Measurements from ENCODE around the gene SMPD3. TPM values are rescaled to one million over a fixed set of nuclear protein-coding genes. Genes with fewer than 3 reads are reported as not detected.

Gene SMPD3
- total and polyA plus RNA-seq, 3 donors from 2014 or later: 13.3 to 23.4 (median 20.6) TPM

- no peaks in the 10 kb centered on the region for H3K9me3 ChIP-seq
- no peak for TF ChIP-seq POLR2A (IDR thresholded peaks at IDR 0.05)
- no peak overlapping the region for H3K4me3 ChIP-seq
- H3K4me1 ChIP-seq: peaks cover 15% of the 10 kb centered on the region
- H3K27me3 ChIP-seq: no peaks in the 10 kb centered on the region
- H3K36me3 ChIP-seq (ENCODE audit: low read depth, missing control alignments): no peaks in the 10 kb centered on the region
- H3K27ac ChIP-seq: no peak overlapping the region
- intact Hi-C loops (cut with DNase I; ENCODE audit: low total_unique reads): no loop called here
- WGBS, 2 donors: 80 to 83% methylated on average over 3 to 10 of the region's 10 CpGs
- DNase-seq: no peak
These were observed 74.0 kb downstream of the SMPD3 start for GRCh38 chr16:68374246-68374805.

- Histone ChIP-seq H3K4me3 (no peak overlapping the region), H3K27ac (no peak overlapping the region), H3K36me3 (ENCODE audit: low read depth, missing control alignments) (no peaks in the 10 kb centered on the region), H3K9me3 (no peaks in the 10 kb centered on the region), H3K27me3 (no peaks in the 10 kb centered on the region), H3K4me1 (peaks cover 11% of the 10 kb centered on the region)
- no peak for DNase-seq
- WGBS, 2 donors: 86 to 87% methylated on average over 18 of the region's 18 CpGs
- TF ChIP-seq CTCF (IDR thresholded peaks at IDR 0.05): no peak
- no peak for TF ChIP-seq POLR2A (IDR thresholded peaks at IDR 0.05)
- intact Hi-C loops (cut with DNase I; ENCODE audit: low total_unique reads): no loop called here
These were observed 74.6 kb downstream of the SMPD3 start for GRCh38 chr16:68373528-68374245.

- 92 to 100% methylated on average over 4 to 8 of the region's 8 CpGs for WGBS, 2 donors
- no peak for DNase-seq
- intact Hi-C loops (cut with DNase I; ENCODE audit: low total_unique reads): no loop called here
- Histone ChIP-seq H3K4me3 (no peak overlapping the region), H3K9me3 (no peaks in the 10 kb centered on the region), H3K4me1 (peaks cover 3% of the 10 kb centered on the region), H3K27ac (no peak overlapping the region), H3K36me3 (ENCODE audit: low read depth, missing control alignments) (no peaks in the 10 kb centered on the region), H3K27me3 (no peaks in the 10 kb centered on the region)
- no peak for TF ChIP-seq POLR2A (IDR thresholded peaks at IDR 0.05)
- no peak for TF ChIP-seq CTCF (IDR thresholded peaks at IDR 0.05)
These were observed 75.5 kb downstream of the SMPD3 start for GRCh38 chr16:68372806-68373205.

GRCh38 chr16:68372381-68372720, 76.0 kb downstream of the SMPD3 start:
- intact Hi-C loops (cut with DNase I; ENCODE audit: low total_unique reads): no loop called here
- Histone ChIP-seq H3K27ac (no peak overlapping the region), H3K4me3 (no peak overlapping the region), H3K27me3 (no peaks in the 10 kb centered on the region), H3K4me1 (peaks cover 3% of the 10 kb centered on the region), H3K36me3 (ENCODE audit: low read depth, missing control alignments) (no peaks in the 10 kb centered on the region), H3K9me3 (no peaks in the 10 kb centered on the region)
- TF ChIP-seq CTCF (IDR thresholded peaks at IDR 0.05) (no peak), POLR2A (IDR thresholded peaks at IDR 0.05) (no peak)
- DNase-seq: no peak
- 80 to 85% methylated on average over 3 of the region's 3 CpGs for WGBS, 2 donors

- Histone ChIP-seq H3K4me3 (no peak overlapping the region), H3K36me3 (ENCODE audit: low read depth, missing control alignments) (no peaks in the 10 kb centered on the region), H3K27me3 (no peaks in the 10 kb centered on the region), H3K27ac (no peak overlapping the region), H3K9me3 (no peaks in the 10 kb centered on the region), H3K4me1 (peaks cover 3% of the 10 kb centered on the region)
- intact Hi-C loops (cut with DNase I; ENCODE audit: low total_unique reads): no loop called here
- 95% methylated on average over 26 to 39 of the region's 40 CpGs for WGBS, 2 donors
- no peak for DNase-seq
- TF ChIP-seq POLR2A (IDR thresholded peaks at IDR 0.05) (no peak), CTCF (IDR thresholded peaks at IDR 0.05) (no peak)
These were observed 76.5 kb downstream of the SMPD3 start for GRCh38 chr16:68371706-68372380.
